H1 (cell line): Measurements from ENCODE around the gene IQCF2.

Experiments
- FOSL1 ChIP-seq: IDR thresholded peaks from 2 replicates; pipeline ENCODE4 v1.6.1; 2011; ENCODE audit warnings: mild to moderate bottlenecking, low read depth, low read length, moderate library complexity; ENCODE audit not compliant: insufficient read depth
- RAD21 ChIP-seq, 2 experiments: IDR thresholded peaks in 1 of 2; conservative IDR thresholded peaks in 1 of 2; 2 replicates each; pipeline ENCODE4 v1.6.1; 2011; ENCODE audit warnings: low read depth in 2 of 2, low read length in 2 of 2, improper control_type of control experiment in 1 of 2, inconsistent platforms in 1 of 2, mild to moderate bottlenecking in 1 of 2, moderate library complexity in 1 of 2
- TAF1 ChIP-seq: IDR thresholded peaks from 2 replicates; pipeline ENCODE4 v1.6.1; 2011; ENCODE audit warnings: mild to moderate bottlenecking, low read depth, low read length
- TF ChIP-seq, protein P1 (sequence below), 3 experiments: IDR thresholded peaks; 1 replicate in 2 of 3; 2 replicates in 1 of 3; pipeline versions ENCODE4 v1.5.1 to v1.6.1; 2011; ENCODE audit warnings: low read length in 3 of 3, mild to moderate bottlenecking in 3 of 3, inconsistent platforms in 2 of 3, low read depth in 1 of 3, moderate library complexity in 1 of 3; ENCODE audit not compliant: insufficient read depth in 1 of 3; ENCODE audit errors: control extremely low read depth in 1 of 3

DNA sequence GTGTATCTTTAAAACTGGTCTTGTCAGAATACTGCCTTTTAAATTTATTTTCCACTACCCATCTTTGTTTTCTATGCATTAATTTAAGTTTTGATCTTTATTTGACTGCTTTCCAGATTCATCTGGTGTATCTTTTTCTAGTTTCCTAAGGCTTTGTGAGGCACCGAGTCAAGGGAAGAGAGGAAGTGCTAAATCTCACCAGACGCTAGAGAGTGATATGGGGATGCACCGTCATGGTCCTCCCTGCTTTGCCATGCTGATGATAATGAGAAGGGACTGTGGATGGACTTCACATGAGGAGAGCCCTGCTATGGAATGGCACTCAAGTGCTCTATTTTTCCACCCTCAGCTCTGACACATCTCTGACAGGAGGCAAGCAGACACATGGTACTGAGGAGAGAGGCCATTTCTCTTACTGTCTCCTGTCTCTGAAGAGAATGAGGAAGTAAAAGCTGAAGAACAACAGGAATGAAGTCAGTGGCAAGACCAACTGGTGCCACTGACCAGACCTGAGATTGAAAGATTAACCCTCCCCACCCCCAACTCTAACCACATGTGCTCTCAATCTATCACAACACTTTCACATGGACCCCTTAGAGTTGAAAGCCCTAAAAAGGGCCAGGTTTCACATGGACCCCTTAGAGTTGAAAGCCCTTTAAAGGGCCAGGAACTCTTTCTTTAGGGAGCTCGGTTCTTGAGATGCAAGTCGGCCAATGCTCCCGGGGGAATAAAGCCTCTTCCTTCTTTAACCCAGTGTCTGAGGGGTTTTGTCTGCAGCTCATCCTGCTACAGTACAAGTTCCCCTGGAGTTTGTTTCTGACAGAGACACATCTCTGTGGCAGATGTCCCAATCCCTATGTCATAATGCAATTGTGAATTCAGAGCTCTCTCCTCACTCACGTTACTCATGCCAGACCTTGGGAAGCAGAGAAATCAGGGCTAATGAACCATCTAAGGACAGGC, at the start of gene IQCF2:
- TF ChIP-seq, protein P1, sequence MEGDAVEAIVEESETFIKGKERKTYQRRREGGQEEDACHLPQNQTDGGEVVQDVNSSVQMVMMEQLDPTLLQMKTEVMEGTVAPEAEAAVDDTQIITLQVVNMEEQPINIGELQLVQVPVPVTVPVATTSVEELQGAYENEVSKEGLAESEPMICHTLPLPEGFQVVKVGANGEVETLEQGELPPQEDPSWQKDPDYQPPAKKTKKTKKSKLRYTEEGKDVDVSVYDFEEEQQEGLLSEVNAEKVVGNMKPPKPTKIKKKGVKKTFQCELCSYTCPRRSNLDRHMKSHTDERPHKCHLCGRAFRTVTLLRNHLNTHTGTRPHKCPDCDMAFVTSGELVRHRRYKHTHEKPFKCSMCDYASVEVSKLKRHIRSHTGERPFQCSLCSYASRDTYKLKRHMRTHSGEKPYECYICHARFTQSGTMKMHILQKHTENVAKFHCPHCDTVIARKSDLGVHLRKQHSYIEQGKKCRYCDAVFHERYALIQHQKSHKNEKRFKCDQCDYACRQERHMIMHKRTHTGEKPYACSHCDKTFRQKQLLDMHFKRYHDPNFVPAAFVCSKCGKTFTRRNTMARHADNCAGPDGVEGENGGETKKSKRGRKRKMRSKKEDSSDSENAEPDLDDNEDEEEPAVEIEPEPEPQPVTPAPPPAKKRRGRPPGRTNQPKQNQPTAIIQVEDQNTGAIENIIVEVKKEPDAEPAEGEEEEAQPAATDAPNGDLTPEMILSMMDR (IDR thresholded peaks at IDR 0.05; ENCODE audit: control extremely low read depth in 1 of 3, insufficient read depth in 1 of 3, low read depth in 1 of 3, low read length in 3 of 3) = no peak
- TF ChIP-seq RAD21 (IDR thresholded peaks at IDR 0.05 in 1 of 2, conservative IDR thresholded peaks at IDR 0.05 in 1 of 2; ENCODE audit: low read depth in 2 of 2, low read length in 2 of 2) = no peak
- TF ChIP-seq TAF1 = no peak
- no peak for TF ChIP-seq FOSL1
